Activated CD8-positive, alpha-beta T cell treated with anti-CD3 and anti-CD28 coated beads for 36 hours (primary cell): ENCODE results near the gene AR. TPM values are rescaled to one million over a fixed set of nuclear protein-coding genes. Genes with fewer than 3 reads are reported as not detected.

Experiments used
- ATAC-seq: fragments of 200-7000 bp; cut with Tn5 transposase; one replicate; pipeline ENCODE4 v1.10.0; 2021; ENCODE audit warnings: mild to moderate bottlenecking, moderate library complexity
- CTCF ChIA-PET: fragments of 350-600 bp; sonication (Branson Sonifier 250); formaldehyde crosslinking; loops from one replicate; lab custom pipeline; 2021; ENCODE audit warnings: antibody characterized with exemption; lab: Charles Lee
- POLR2A ChIA-PET: fragments of 350-600 bp; sonication (Branson Sonifier 250); formaldehyde crosslinking; loops from one replicate; lab custom pipeline; 2021; ENCODE audit warnings: antibody characterized with exemption; lab: Charles Lee
- DNase-seq: peaks from one replicate; pipeline ENCODE4 v3.0.0-alpha.2; 2020
- H3K27ac Mint-ChIP-seq: one replicate; pipeline ENCODE4 v1.8.0; 2021; ENCODE audit warnings: mild to moderate bottlenecking, mixed read lengths
- H3K27me3 Mint-ChIP-seq: one replicate; pipeline ENCODE4 v1.8.0; 2021; ENCODE audit warnings: mixed read lengths
- H3K36me3 Mint-ChIP-seq: one replicate; pipeline ENCODE4 v1.8.0; 2021; ENCODE audit warnings: low read depth, mixed read lengths
- H3K4me1 Mint-ChIP-seq: one replicate; pipeline ENCODE4 v1.8.0; 2021; ENCODE audit warnings: low read depth, mixed read lengths
- H3K4me3 Mint-ChIP-seq: one replicate; pipeline ENCODE4 v1.8.0; 2021; ENCODE audit warnings: mild to moderate bottlenecking, moderate library complexity, mixed read lengths
- H3K9me3 Mint-ChIP-seq: one replicate; pipeline ENCODE4 v1.8.0; 2021; ENCODE audit warnings: mixed read lengths
- CTCF ChIP-seq: fragments of 200-600 bp; IDR thresholded peaks from one replicate; pipeline ENCODE4 v1.8.0; 2022; ENCODE audit warnings: antibody characterized with exemption, mild to moderate bottlenecking
- intact Hi-C: fragments of 100-400 bp; cut with micrococcal nuclease; formaldehyde crosslinking; loops from one replicate; pipeline ENCODE4 v1.10.0; 2022
- total RNA-seq, 2 experiments: library from RNA; stranded (reverse); gene quantifications; one replicate each; pipeline ENCODE4 v1.2.3, GENCODE V29; 2021

Gene AR
- total RNA-seq, 2 experiments from 2014 or later, result not detected

DNA sequence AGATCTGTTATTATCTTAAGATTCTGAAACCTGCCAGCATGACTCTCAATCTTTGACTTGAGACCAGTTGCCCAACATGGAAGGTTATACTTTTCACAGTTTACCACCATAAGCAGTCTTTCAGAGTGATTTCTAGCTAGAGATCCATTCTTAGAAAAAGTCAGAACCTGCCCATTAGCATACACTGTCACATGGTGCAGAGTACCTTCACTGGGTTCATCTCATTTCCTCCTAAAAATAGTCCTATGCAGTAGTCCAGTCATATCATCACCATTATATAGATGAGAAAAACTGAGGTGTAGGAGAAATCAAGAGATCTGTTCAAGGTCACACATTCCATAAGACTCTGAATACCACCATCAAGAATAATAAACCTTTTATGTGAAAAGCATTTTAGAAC lies 153.6 kb downstream of the AR start:
- intact Hi-C loops, result no loop called here
- Mint-ChIP-seq H3K36me3 (no peaks in the 10 kb centered on the region), H3K27me3 (no peaks in the 10 kb centered on the region), H3K9me3 (no peaks in the 10 kb centered on the region), H3K4me3 (no peak overlapping the region), H3K27ac (no peak overlapping the region), H3K4me1 (no peaks in the 10 kb centered on the region)
- ChIA-PET CTCF (no interaction called here), POLR2A (no interaction called here)
- ATAC-seq (no peak), DNase-seq (no peak)
- TF ChIP-seq CTCF, result no peak

DNA sequence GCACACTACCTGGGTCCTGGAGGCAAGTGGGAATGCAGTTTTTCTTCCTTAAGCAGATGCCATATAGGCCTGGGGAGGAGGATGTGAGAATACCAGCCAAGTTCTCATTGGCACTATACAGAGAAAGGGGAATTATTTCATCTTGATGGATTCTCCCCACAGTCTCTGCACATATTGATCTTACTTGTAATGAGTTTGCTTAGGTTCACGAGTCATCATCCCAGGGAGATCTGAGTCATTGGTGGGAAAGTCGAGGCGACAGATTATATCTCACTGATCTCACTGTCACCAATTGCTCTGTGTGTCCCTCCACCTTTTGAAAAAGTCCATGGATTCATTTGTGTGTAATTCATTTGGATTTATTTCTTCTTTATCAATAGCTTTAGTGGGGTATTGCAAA lies 156.8 kb downstream of the AR start:
- no peak for ATAC-seq
- Mint-ChIP-seq H3K4me1 (no peaks in the 10 kb centered on the region), H3K9me3 (no peaks in the 10 kb centered on the region), H3K27me3 (no peaks in the 10 kb centered on the region), H3K4me3 (no peak overlapping the region), H3K27ac (no peak overlapping the region), H3K36me3 (no peaks in the 10 kb centered on the region)
- ChIA-PET POLR2A (no interaction called here), CTCF (no interaction called here)
- intact Hi-C loops, result no loop called here
- no peak for DNase-seq
- no peak for TF ChIP-seq CTCF

DNA sequence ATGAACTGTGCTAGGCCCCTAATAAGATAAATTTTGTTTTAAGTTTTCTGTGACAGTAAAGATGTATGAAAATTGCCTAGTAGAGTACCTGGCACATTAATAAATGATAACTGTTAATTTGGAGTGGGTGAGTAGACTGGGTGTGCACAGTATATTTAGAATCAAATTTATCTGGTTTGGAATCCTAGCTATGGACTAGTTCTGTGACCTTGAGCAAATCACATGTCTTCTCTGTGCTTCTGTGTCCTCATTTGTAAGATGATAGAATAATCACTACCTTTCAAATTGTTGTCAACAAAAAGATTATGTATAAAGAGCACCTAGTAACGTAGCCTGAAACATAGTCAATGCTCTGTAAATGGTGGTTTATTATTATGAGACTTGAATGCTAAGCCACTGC lies 170.2 kb downstream of the AR start:
- Mint-ChIP-seq H3K27ac (no peak overlapping the region), H3K4me1 (no peaks in the 10 kb centered on the region), H3K4me3 (no peak overlapping the region), H3K27me3 (no peaks in the 10 kb centered on the region), H3K36me3 (no peaks in the 10 kb centered on the region), H3K9me3 (peaks cover 2% of the 10 kb centered on the region)
- intact Hi-C loops, result no loop called here
- ChIA-PET POLR2A (no interaction called here), CTCF (no interaction called here)
- ATAC-seq (no peak), DNase-seq (no peak)
- TF ChIP-seq CTCF, result no peak

GRCh38 chrX:67717571-67717970 lies 173.8 kb downstream of the AR start:
- H3K27me3 Mint-ChIP-seq, result no peaks in the 10 kb centered on the region
- H3K4me3 Mint-ChIP-seq, result no peak overlapping the region
- intact Hi-C loops, result no loop called here
- POLR2A ChIA-PET, result no interaction called here
- H3K9me3 Mint-ChIP-seq, result no peaks in the 10 kb centered on the region
- no peak for TF ChIP-seq CTCF
- H3K27ac Mint-ChIP-seq, result no peak overlapping the region
- DNase-seq (no peak), ATAC-seq (no peak)
- CTCF ChIA-PET, result no interaction called here
- no peaks in the 10 kb centered on the region for H3K36me3 Mint-ChIP-seq
- no peaks in the 10 kb centered on the region for H3K4me1 Mint-ChIP-seq

DNA sequence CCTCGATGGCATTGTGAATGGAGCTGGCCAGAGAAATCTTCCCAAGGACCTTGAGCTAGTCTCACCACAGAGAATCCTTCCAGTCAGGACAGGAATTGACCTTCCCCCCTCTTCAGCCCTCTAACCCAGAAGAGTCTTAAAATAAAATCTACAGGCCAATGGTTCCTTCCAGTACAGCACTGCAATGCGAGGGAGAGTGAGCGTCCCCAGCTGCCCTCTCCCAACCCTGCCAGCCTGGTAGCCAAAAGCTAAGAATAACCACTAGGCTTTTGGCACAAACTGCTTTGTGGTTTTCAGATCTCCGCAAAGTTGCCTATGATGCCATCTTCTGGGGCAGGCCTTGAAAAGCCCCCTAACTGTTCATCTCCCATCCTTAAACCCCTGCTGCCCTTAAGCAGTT lies 175.1 kb downstream of the AR start:
- no peaks in the 10 kb centered on the region for H3K9me3 Mint-ChIP-seq
- no peak for TF ChIP-seq CTCF
- ChIA-PET CTCF (no interaction called here), POLR2A (no interaction called here)
- no peaks in the 10 kb centered on the region for H3K36me3 Mint-ChIP-seq
- H3K27me3 Mint-ChIP-seq, result no peaks in the 10 kb centered on the region
- H3K4me1 Mint-ChIP-seq, result no peaks in the 10 kb centered on the region
- ATAC-seq (no peak), DNase-seq (no peak)
- H3K27ac Mint-ChIP-seq, result no peak overlapping the region
- H3K4me3 Mint-ChIP-seq, result no peak overlapping the region
- intact Hi-C loops, result no loop called here
